Measurements from ENCODE around the gene GABARAP. TPM values are rescaled to one million over a fixed set of nuclear protein-coding genes. Genes with fewer than 3 reads are reported as not detected.

GABARAP gene
- total and polyA plus RNA-seq, 10 of the 15 experiments (the other 5 are each of a cell fraction or from before 2014, with no cell fraction given), result 134 to 613 (median 285) TPM

DNA sequence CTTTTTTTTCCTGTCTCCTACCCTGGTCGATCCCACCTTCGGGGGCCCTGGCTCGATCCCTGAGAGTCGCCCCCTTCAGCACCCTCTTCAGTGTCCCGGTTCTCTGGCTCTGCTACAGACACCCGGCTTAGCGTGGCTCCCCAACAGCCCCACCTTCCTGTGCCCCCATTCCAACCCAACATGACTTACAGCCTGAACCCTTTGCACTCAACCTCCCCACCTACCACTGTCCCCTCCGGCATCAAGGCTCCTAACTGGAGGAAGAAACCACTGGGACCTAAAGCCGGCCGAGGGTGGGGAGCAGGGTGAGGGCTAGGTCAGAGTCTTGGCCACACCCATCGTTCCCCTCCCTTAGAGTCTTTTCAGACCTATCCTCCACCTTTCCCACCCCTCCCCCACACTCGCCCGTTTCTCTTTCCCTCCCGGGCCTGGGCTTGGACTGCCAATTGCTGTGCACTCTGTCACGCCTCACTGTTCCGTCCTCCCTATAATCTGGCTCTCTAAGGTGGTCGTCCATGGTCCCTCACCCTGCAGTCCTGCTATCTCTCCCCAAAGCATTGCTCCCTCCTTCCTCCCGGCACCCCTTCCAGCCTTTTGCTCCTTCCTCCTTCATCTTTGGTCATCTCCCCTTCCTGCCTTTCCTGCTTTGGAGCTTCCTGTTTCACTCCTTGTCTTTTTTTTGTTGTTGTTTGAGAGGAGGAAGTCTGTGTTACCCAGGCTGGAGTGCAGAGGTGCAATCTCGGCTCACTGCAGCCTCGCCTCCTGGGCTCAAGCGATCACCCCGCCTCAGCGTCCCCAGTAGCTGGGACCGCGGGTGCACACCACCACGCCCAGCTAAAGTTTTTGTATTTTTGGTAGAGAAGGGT lies 20.9 kb upstream of the GABARAP start:
- DNase-seq (ENCODE audit: low read depth, low spot score), result no peak
- Histone ChIP-seq H3K9ac (ENCODE audit: control insufficient read depth, insufficient read depth, low read length) (no peak overlapping the region), H3K27ac (ENCODE audit: control insufficient read depth, insufficient read depth) (no peak overlapping the region), H3K9me3 (replicated peaks; ENCODE audit: control insufficient read depth, insufficient read depth, low read length) (no peaks in the 10 kb centered on the region), H3K27me3 (replicated peaks in 1 of 2; ENCODE audit: control insufficient read depth in 2 of 2, insufficient read depth in 2 of 2, low read length in 1 of 2) (peaks cover 3 to 5% of the 10 kb centered on the region in 2 experiments; a peak in 2 of 4 replicates), H3K36me3 (ENCODE audit: control insufficient read depth in 2 of 2, insufficient read depth in 2 of 2, low read length in 1 of 2) (no peaks in the 10 kb centered on the region; a peak in 1 of 4 replicates), H3K4me1 (ENCODE audit: control insufficient read depth, insufficient read depth, low read length) (peaks cover 17% of the 10 kb centered on the region), H3K79me2 (ENCODE audit: control insufficient read depth, insufficient read depth, low read length) (no peaks in the 10 kb centered on the region), H4K20me1 (ENCODE audit: control insufficient read depth, insufficient read depth) (no peaks in the 10 kb centered on the region), H2AFZ (ENCODE audit: control insufficient read depth, low read depth, low read length) (peak overlapping the region; percentile 51), H3K4me3 (no peak overlapping the region), H3K4me2 (ENCODE audit: control insufficient read depth, insufficient read depth) (peak overlapping the region; percentile 69)
- ChIA-PET POLR2A (interaction anchor here (0.6 to 0.7 kb wide), 2 partner anchors 67 to 99 kb away, joined by 3 to 6 read pairs; no protein-coding TSS in a partner anchor), SMC1A (ENCODE audit: uncharacterized antibody, unreplicated experiment) (interaction anchor here (0.8 kb wide), 1 partner anchor 9 kb away, joined by 6 read pairs; no protein-coding TSS in a partner anchor), RAD21 (ENCODE audit: unreplicated experiment) (no interaction called here), CTCF (interaction anchor here (1.1 kb wide), 1 partner anchor 42 kb away, joined by 4 read pairs; no protein-coding TSS in a partner anchor)
- TF ChIP-seq ZZZ3 (IDR thresholded peaks at IDR 0.05; ENCODE audit: control insufficient read depth, insufficient read length, low read depth), result no peak
- TF ChIP-seq SUZ12 (IDR thresholded peaks at IDR 0.05; ENCODE audit: unreplicated experiment), result peak; percentile 39
- intact Hi-C loops (cut with micrococcal nuclease; ENCODE audit: unreplicated experiment) (no loop called here), in situ Hi-C loops (cut with MboI) (no loop called here)
- BruUV-seq (replicated peaks), result no TSS peak
- WGBS (ENCODE audit: insufficient coverage, insufficient replicate concordance, low lambda C conversion rate, missing lambda C conversion rate), result 4% methylated on average over 26 of the region's 26 CpGs
- peak; percentile 32 for ATAC-seq
- no peak for FAIRE-seq

DNA sequence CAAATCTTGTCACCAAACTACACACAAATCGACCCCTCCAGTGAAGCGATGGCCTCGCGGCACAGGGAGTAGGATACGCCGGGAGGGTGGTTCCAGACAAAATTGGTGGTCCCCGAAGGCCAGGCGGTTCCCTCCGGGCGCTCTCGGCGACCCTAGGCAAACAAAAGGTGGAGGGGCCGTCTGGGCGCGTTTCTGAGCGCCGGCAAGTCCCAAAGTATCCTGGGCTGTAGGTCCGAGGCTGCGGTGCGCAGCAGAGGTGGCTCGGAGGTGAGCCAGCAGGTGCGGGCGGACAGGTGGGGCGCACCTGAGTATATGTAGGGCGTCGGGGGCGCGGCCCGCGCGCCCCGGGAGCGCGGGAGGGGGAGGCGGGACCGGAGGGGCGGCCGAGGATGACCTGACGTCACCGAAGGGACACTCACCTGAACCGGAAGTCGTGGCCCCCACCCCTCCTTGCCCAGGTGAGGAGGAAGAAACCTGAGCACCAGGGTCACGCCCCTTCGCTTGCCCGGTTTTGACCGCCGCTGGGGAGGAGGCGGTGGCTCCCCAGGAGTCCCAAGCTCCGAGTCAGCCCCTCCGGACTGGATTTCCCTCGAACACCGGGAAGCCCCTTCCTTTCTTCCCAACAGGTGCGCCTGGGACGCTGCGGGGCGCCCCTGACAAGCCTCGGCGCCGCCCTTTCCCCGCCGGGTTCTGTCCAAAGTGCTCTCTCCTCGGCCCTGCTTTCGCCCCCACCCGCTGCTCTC lies 20.1 kb upstream of the GABARAP start, which contains the start of gene CLDN7:
TSS of gene CLDN7 (minus strand) at position 287 of the 743 bp plus-strand sequence. CDS start 435 bp downstream, outside the sequence.
- no peak for DNase-seq (ENCODE audit: low read depth, low spot score)
- Histone ChIP-seq H3K9me3 (replicated peaks; ENCODE audit: control insufficient read depth, insufficient read depth, low read length) (no peaks in the 10 kb centered on the region), H3K4me1 (ENCODE audit: control insufficient read depth, insufficient read depth, low read length) (peaks cover 17% of the 10 kb centered on the region), H3K36me3 (ENCODE audit: control insufficient read depth in 2 of 2, insufficient read depth in 2 of 2, low read length in 1 of 2) (peaks cover 0 to 3% of the 10 kb centered on the region in 2 experiments; a peak in 1 of 4 replicates), H2AFZ (ENCODE audit: control insufficient read depth, low read depth, low read length) (peak within 1 kb of the TSS; percentile 65), H3K9ac (ENCODE audit: control insufficient read depth, insufficient read depth, low read length) (peak within 1 kb of the TSS; percentile 43), H4K20me1 (ENCODE audit: control insufficient read depth, insufficient read depth) (no peaks in the 10 kb centered on the region), H3K27me3 (replicated peaks in 1 of 2; ENCODE audit: control insufficient read depth in 2 of 2, insufficient read depth in 2 of 2, low read length in 1 of 2) (peaks cover 3 to 5% of the 10 kb centered on the region in 2 experiments; a peak in 2 of 4 replicates), H3K79me2 (ENCODE audit: control insufficient read depth, insufficient read depth, low read length) (no peaks in the 10 kb centered on the region), H3K4me2 (ENCODE audit: control insufficient read depth, insufficient read depth) (peak within 1 kb of the TSS; percentile 86), H3K4me3 (peak within 1 kb of the TSS; percentile 64), H3K27ac (ENCODE audit: control insufficient read depth, insufficient read depth) (no peak within 1 kb of the TSS)
- in situ Hi-C loops (cut with MboI) (no loop called here), intact Hi-C loops (cut with micrococcal nuclease; ENCODE audit: unreplicated experiment) (no loop called here)
- no TSS peak for BruUV-seq (replicated peaks)
- ATAC-seq, result no peak
- SMC1A ChIA-PET (ENCODE audit: uncharacterized antibody, unreplicated experiment), result no interaction called here
- CTCF ChIA-PET, result no interaction called here
- 28% methylated on average over 47 of the region's 64 CpGs for WGBS (ENCODE audit: insufficient coverage, insufficient replicate concordance, low lambda C conversion rate, missing lambda C conversion rate)
- no peak for FAIRE-seq
- TF ChIP-seq SUZ12 (IDR thresholded peaks at IDR 0.05; ENCODE audit: unreplicated experiment) (peak; percentile 14), ZBED1 (IDR thresholded peaks at IDR 0.05; ENCODE audit: borderline replicate concordance) (no peak)
- RAD21 ChIA-PET (ENCODE audit: unreplicated experiment), result no interaction called here
- POLR2A ChIA-PET, result no interaction called here

Data from GM12878 (cell line).